MM.1S (cell line): ENCODE measurements around the gene CERS5.
A peak's percentile ranks its signal among the peaks of the same experiment; 100 is the strongest.

Experiments used
- DNase-seq: peaks from one replicate; pipeline ENCODE4 v3.0.0-alpha.2; 2015
- H2AFZ ChIP-seq: fragments of 300-600 bp; sonication (generic); 2 replicates; pipeline ENCODE4 v1.6.0; 2016; ENCODE audit warnings: antibody characterized with exemption, low read length
- H3F3A ChIP-seq: fragments of 300-600 bp; sonication (generic); 2 replicates; pipeline ENCODE4 v1.6.1; 2016; ENCODE audit warnings: mild to moderate bottlenecking, antibody characterized with exemption, low read length, moderate library complexity, mixed read lengths; ENCODE audit not compliant: insufficient read depth
- H3K27ac ChIP-seq: fragments of 300-600 bp; sonication (generic); 2 replicates; pipeline ENCODE4 v1.5.1; 2016; ENCODE audit warnings: mild to moderate bottlenecking, low read length
- H3K27me3 ChIP-seq: fragments of 300-600 bp; sonication (generic); replicated peaks from 2 replicates; pipeline ENCODE4 v1.6.0; 2016; ENCODE audit warnings: low read length; ENCODE audit not compliant: insufficient read depth
- H3K36me3 ChIP-seq: fragments of 300-600 bp; sonication (generic); replicated peaks from 2 replicates; pipeline ENCODE4 v1.6.1; 2016; ENCODE audit warnings: mild to moderate bottlenecking, low read length, mixed read lengths; ENCODE audit not compliant: insufficient read depth
- H3K4me1 ChIP-seq: fragments of 300-600 bp; sonication (generic); 2 replicates; pipeline ENCODE4 v1.6.1; 2016; ENCODE audit warnings: low read length, mixed read lengths
- H3K4me2 ChIP-seq: fragments of 300-600 bp; sonication (generic); 2 replicates; pipeline ENCODE4 v1.6.0; 2016; ENCODE audit warnings: low read depth, low read length
- H3K4me3 ChIP-seq: fragments of 300-600 bp; sonication (generic); 2 replicates; pipeline ENCODE4 v1.5.1; 2016; ENCODE audit warnings: low read length, mixed read lengths
- H3K79me2 ChIP-seq: fragments of 300-600 bp; sonication (generic); 2 replicates; pipeline ENCODE4 v1.6.1; 2016; ENCODE audit warnings: mixed run types, low read length, mixed read lengths
- H3K9ac ChIP-seq: fragments of 300-600 bp; sonication (generic); 2 replicates; pipeline ENCODE4 v1.6.1; 2016; ENCODE audit warnings: low read length, mixed read lengths
- H3K9me2 ChIP-seq: fragments of 300-600 bp; sonication (generic); replicated peaks from 2 replicates; pipeline ENCODE4 v1.6.1; 2016; ENCODE audit warnings: mild to moderate bottlenecking, low read length, mixed read lengths; ENCODE audit not compliant: insufficient read depth
- H3K9me3 ChIP-seq: fragments of 300-600 bp; sonication (generic); replicated peaks from 2 replicates; pipeline ENCODE4 v1.6.1; 2016; ENCODE audit warnings: mild to moderate bottlenecking, low read length, mixed read lengths; ENCODE audit not compliant: insufficient read depth
- H4K20me1 ChIP-seq: fragments of 300-600 bp; sonication (generic); 2 replicates; pipeline ENCODE4 v1.6.1; 2016; ENCODE audit warnings: mild to moderate bottlenecking, low read length, moderate library complexity, mixed read lengths; ENCODE audit not compliant: insufficient read depth
- CTCF ChIP-seq: fragments of 300-600 bp; sonication (generic); IDR thresholded peaks from 2 replicates; pipeline ENCODE4 v1.5.1; 2016; ENCODE audit warnings: antibody characterized with exemption, low read length, mixed read lengths
- EZH2 ChIP-seq: fragments of 300-600 bp; sonication (generic); optimal IDR thresholded peaks from 2 replicates; pipeline ENCODE3; 2017; ENCODE audit warnings: low read depth, mild to moderate bottlenecking, antibody characterized with exemption, low read length, mixed read lengths
- EZH2phosphoT487 ChIP-seq: fragments of 300-600 bp; sonication (generic); IDR thresholded peaks from 2 replicates; pipeline ENCODE4 v1.6.1; 2018; ENCODE audit warnings: antibody characterized with exemption, low read length

The CERS5 gene

DNA sequence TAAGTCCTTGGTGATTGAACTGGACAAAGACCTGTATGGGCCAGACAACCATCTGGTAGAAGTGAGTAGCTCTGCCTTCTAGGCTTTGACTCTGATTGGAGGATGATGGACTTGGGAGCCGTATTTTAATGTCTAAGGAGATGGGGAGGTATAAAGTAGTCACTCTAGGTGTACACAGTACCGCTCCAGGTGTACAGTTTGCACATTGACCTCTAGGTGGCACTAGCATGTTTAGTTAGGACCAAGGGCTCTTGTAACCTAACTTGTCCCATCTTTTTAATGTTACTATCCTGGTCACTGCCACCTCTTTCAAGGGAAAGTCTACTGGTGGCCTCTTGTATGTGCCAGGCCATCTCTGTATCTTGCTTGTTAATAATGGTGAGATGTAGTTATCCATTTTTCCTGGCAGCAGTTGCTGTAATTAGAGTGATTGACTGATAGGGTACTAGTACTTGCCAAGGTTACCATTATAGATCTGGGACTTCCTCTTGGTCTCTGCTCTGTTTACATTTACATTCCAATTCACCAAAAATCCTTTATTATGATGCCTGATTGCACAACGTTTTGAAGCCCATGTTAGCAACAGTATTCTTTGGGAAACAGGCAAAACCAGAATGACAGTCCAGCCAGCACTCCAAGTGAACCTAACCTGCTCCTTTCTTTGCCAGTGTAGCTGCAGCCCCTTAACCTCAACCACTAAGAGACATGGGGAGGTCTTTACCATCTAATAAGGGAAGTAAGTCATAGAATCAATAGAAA is 78.4 kb downstream of the CERS5 start:
- H3K4me1 ChIP-seq: peaks cover 15% of the 10 kb centered on the region
- no peak overlapping the region for H2AFZ ChIP-seq
- H3F3A ChIP-seq: peaks cover 20% of the 10 kb centered on the region
- no peak overlapping the region for H3K4me3 ChIP-seq
- peaks cover 18% of the 10 kb centered on the region; the same call in 1 of the 2 replicates for H3K36me3 ChIP-seq
- H3K27ac ChIP-seq: no peak overlapping the region
- no peaks in the 10 kb centered on the region for H3K9me2 ChIP-seq
- no peaks in the 10 kb centered on the region for H4K20me1 ChIP-seq
- peak; percentile 87 for DNase-seq
- H3K27me3 ChIP-seq: no peaks in the 10 kb centered on the region
- peaks cover 42% of the 10 kb centered on the region for H3K79me2 ChIP-seq
- TF ChIP-seq CTCF: peak; percentile 88
- no peak for TF ChIP-seq EZH2
- H3K9me3 ChIP-seq: no peaks in the 10 kb centered on the region
- no peak overlapping the region for H3K9ac ChIP-seq
- H3K4me2 ChIP-seq: no peak overlapping the region

- no peak overlapping the region for H3K9ac ChIP-seq
- H3K9me3 ChIP-seq: no peaks in the 10 kb centered on the region
- no peak for TF ChIP-seq EZH2
- TF ChIP-seq EZH2phosphoT487: no peak
- TF ChIP-seq CTCF: no peak
- H3K79me2 ChIP-seq: peaks cover 42% of the 10 kb centered on the region
- no peak overlapping the region for H3K4me3 ChIP-seq
- H3K27me3 ChIP-seq: no peaks in the 10 kb centered on the region
- peaks cover 15% of the 10 kb centered on the region for H3K4me1 ChIP-seq
- H3F3A ChIP-seq: peaks cover 20% of the 10 kb centered on the region
- H3K36me3 ChIP-seq: peaks cover 18% of the 10 kb centered on the region; the same call in 1 of the 2 replicates
- H2AFZ ChIP-seq: no peak overlapping the region
- H3K9me2 ChIP-seq: no peaks in the 10 kb centered on the region
- H4K20me1 ChIP-seq: no peaks in the 10 kb centered on the region
- H3K4me2 ChIP-seq: no peak overlapping the region
- DNase-seq: no peak
- no peak overlapping the region for H3K27ac ChIP-seq
These were observed 79.2 kb downstream of the CERS5 start for GRCh38 chr12:50087995-50088394.

- Histone ChIP-seq H3K9ac (no peak overlapping the region), H3K4me3 (no peak overlapping the region), H3K9me2 (no peaks in the 10 kb centered on the region), H3K9me3 (no peaks in the 10 kb centered on the region), H3K27ac (no peak overlapping the region), H3K4me2 (no peak overlapping the region), H3K79me2 (peaks cover 42% of the 10 kb centered on the region), H4K20me1 (no peaks in the 10 kb centered on the region), H3K36me3 (peaks cover 18% of the 10 kb centered on the region; the same call in 1 of the 2 replicates), H3F3A (peaks cover 20% of the 10 kb centered on the region), H2AFZ (no peak overlapping the region), H3K27me3 (no peaks in the 10 kb centered on the region), H3K4me1 (peaks cover 15% of the 10 kb centered on the region)
- no peak for TF ChIP-seq EZH2
- no peak for TF ChIP-seq CTCF
- DNase-seq: no peak
These were observed 80.0 kb downstream of the CERS5 start for GRCh38 chr12:50087151-50087550.
